H9 (cell line): ENCODE data around the gene SSBP3. TPM values are rescaled to one million over a fixed set of nuclear protein-coding genes. Genes with fewer than 3 reads are reported as not detected.

ENCODE experiments used
- DNase-seq: peaks from one replicate; pipeline ENCODE4 v3.0.0-alpha.2; 2017
- H2AFZ ChIP-seq: one replicate; pipeline ENCODE4 v1.6.1; 2013; ENCODE audit warnings: mild to moderate bottlenecking, low read length, control low read depth, moderate library complexity
- H2AK5ac ChIP-seq: 2 replicates; pipeline ENCODE4 v1.6.1; 2013; ENCODE audit warnings: low read length, control low read depth, mixed read lengths; ENCODE audit not compliant: insufficient read length
- H2BK120ac ChIP-seq: one replicate; pipeline ENCODE4 v1.6.1; 2013; ENCODE audit warnings: low read depth, mild to moderate bottlenecking, low read length, control low read depth, inconsistent platforms; ENCODE audit not compliant: poor library complexity, severe bottlenecking
- H2BK12ac ChIP-seq: 2 replicates; pipeline ENCODE4 v1.6.1; 2013; ENCODE audit warnings: low read length, control low read depth, mixed read lengths, low read depth; ENCODE audit not compliant: insufficient read length
- H2BK15ac ChIP-seq: 2 replicates; pipeline ENCODE4 v1.6.1; 2013; ENCODE audit warnings: low read depth, low read length, control low read depth
- H2BK20ac ChIP-seq: one replicate; pipeline ENCODE4 v1.6.1; 2013; ENCODE audit warnings: low read depth, mild to moderate bottlenecking, low read length, control low read depth, inconsistent platforms; ENCODE audit not compliant: poor library complexity, severe bottlenecking
- H2BK5ac ChIP-seq: 2 replicates; pipeline ENCODE4 v1.6.1; 2013; ENCODE audit warnings: low read length, control low read depth, mixed read lengths; ENCODE audit not compliant: insufficient read length
- H3K14ac ChIP-seq: 2 replicates; pipeline ENCODE4 v1.6.1; 2013; ENCODE audit warnings: low read length, control low read depth; ENCODE audit not compliant: insufficient read depth
- H3K18ac ChIP-seq: 2 replicates; pipeline ENCODE4 v1.6.1; 2013; ENCODE audit warnings: low read depth, mild to moderate bottlenecking, mixed read lengths, low read length, control low read depth; ENCODE audit not compliant: insufficient read length
- H3K23ac ChIP-seq: 2 replicates; pipeline ENCODE4 v1.6.1; 2013; ENCODE audit warnings: low read length, control low read depth, mixed read lengths, low read depth; ENCODE audit not compliant: insufficient read length
- H3K23me2 ChIP-seq: 2 replicates; pipeline ENCODE4 v1.6.1; 2013; ENCODE audit warnings: low read depth, mild to moderate bottlenecking, mixed read lengths, low read length, control low read depth; ENCODE audit not compliant: insufficient read length, poor library complexity, severe bottlenecking
- H3K27ac ChIP-seq: 2 replicates; pipeline ENCODE4 v1.5.1; 2013; ENCODE audit warnings: low read length, control low read depth, mixed read lengths, low read depth; ENCODE audit not compliant: insufficient read length
- H3K27me3 ChIP-seq: 2 replicates; pipeline ENCODE4 v1.6.1; 2013; ENCODE audit warnings: low read length, control low read depth, inconsistent platforms; ENCODE audit not compliant: insufficient read depth
- H3K4ac ChIP-seq: 2 replicates; pipeline ENCODE4 v1.6.1; 2013; ENCODE audit warnings: low read depth, mild to moderate bottlenecking, control low read depth, inconsistent platforms, low read length, moderate library complexity
- H3K4me1 ChIP-seq: 2 replicates; pipeline ENCODE4 v1.6.1; 2013; ENCODE audit warnings: low read length, control low read depth, inconsistent platforms; ENCODE audit not compliant: insufficient read depth
- H3K4me2 ChIP-seq: 2 replicates; pipeline ENCODE4 v1.6.1; 2013; ENCODE audit warnings: low read length, control low read depth, mixed read lengths; ENCODE audit not compliant: insufficient read length, insufficient read depth
- H3K56ac ChIP-seq: 2 replicates; pipeline ENCODE4 v1.6.1; 2013; ENCODE audit warnings: low read depth, mild to moderate bottlenecking, mixed read lengths, low read length, control low read depth; ENCODE audit not compliant: insufficient read length
- H3K79me1 ChIP-seq: 2 replicates; pipeline ENCODE4 v1.6.1; 2013; ENCODE audit warnings: low read depth, mild to moderate bottlenecking, moderate library complexity, low read length, control low read depth, inconsistent platforms; ENCODE audit not compliant: insufficient read depth, poor library complexity, severe bottlenecking
- H3K79me2 ChIP-seq: 2 replicates; pipeline ENCODE4 v1.6.1; 2013; ENCODE audit warnings: low read length, control low read depth, inconsistent platforms; ENCODE audit not compliant: insufficient read depth
- H3K9ac ChIP-seq: 2 replicates; pipeline ENCODE4 v1.6.1; 2013; ENCODE audit warnings: low read length, control low read depth, mixed read lengths; ENCODE audit not compliant: insufficient read length; ENCODE audit errors: extremely low read depth
- H3K9me3 ChIP-seq: one replicate; pipeline ENCODE4 v1.6.1; 2013; ENCODE audit warnings: low read depth, low read length, inconsistent platforms; ENCODE audit not compliant: control insufficient read depth
- H3T11ph ChIP-seq: one replicate; pipeline ENCODE4 v1.6.1; 2013; ENCODE audit warnings: mild to moderate bottlenecking, low read length, control low read depth, inconsistent platforms
- H4K20me1 ChIP-seq: one replicate; pipeline ENCODE4 v1.6.1; 2013; ENCODE audit not compliant: control insufficient read depth, insufficient read length, insufficient read depth
- H4K5ac ChIP-seq: 2 replicates; pipeline ENCODE4 v1.6.1; 2013; ENCODE audit warnings: low read depth, mild to moderate bottlenecking, mixed read lengths, low read length, control low read depth; ENCODE audit not compliant: insufficient read length
- H4K8ac ChIP-seq: replicated peaks from 2 replicates; pipeline ENCODE4 v1.6.1; 2013; ENCODE audit warnings: low read length, control low read depth, mixed read lengths, low read depth; ENCODE audit not compliant: insufficient read length
- H4K91ac ChIP-seq: 2 replicates; pipeline ENCODE4 v1.6.1; 2013; ENCODE audit warnings: low read depth, mild to moderate bottlenecking, moderate library complexity, mixed read lengths, low read length, control low read depth; ENCODE audit not compliant: insufficient read length
- H3K27ac Mint-ChIP-seq, 3 experiments: 2 replicates in 2 of 3; 3 replicates in 1 of 3; pipeline ENCODE4 v1.8.0; 2020 to 2021; ENCODE audit warnings: mixed read lengths in 3 of 3, mild to moderate bottlenecking in 1 of 3, moderate library complexity in 1 of 3
- H3K27me3 Mint-ChIP-seq: 2 replicates; pipeline ENCODE4 v1.8.0; 2021; ENCODE audit warnings: low read depth, mild to moderate bottlenecking, moderate library complexity, mixed read lengths
- H3K36me3 Mint-ChIP-seq, 3 experiments: 2 replicates in 2 of 3; 3 replicates in 1 of 3; pipeline ENCODE4 v1.8.0; 2020 to 2021; ENCODE audit warnings: low read depth in 3 of 3, mixed read lengths in 3 of 3; ENCODE audit not compliant: insufficient read depth in 1 of 3
- H3K4me1 Mint-ChIP-seq, 2 experiments: 2 replicates each; pipeline ENCODE4 v1.8.0; 2020; ENCODE audit warnings: mixed read lengths in 2 of 2
- H3K4me3 Mint-ChIP-seq, 2 experiments: 2 replicates in 1 of 2; 3 replicates in 1 of 2; pipeline ENCODE4 v1.8.0; 2020 to 2021; ENCODE audit warnings: mild to moderate bottlenecking in 2 of 2, mixed read lengths in 2 of 2, moderate library complexity in 1 of 2
- H3K9me3 Mint-ChIP-seq, 2 experiments: 2 replicates in 1 of 2; 3 replicates in 1 of 2; pipeline ENCODE4 v1.8.0; 2020; ENCODE audit warnings: mild to moderate bottlenecking in 2 of 2, mixed read lengths in 2 of 2, moderate library complexity in 1 of 2
- CTCF ChIP-seq: fragments of 200-600 bp; sonication (generic); conservative IDR thresholded peaks from 3 replicates; pipeline ENCODE4 v1.8.0; 2021; ENCODE audit warnings: antibody characterized with exemption, mild to moderate bottlenecking
- WGBS: extraction: QIAGEN DNeasy Blood & Tissue Kit; methylation state at CpG from one replicate; pipeline ENCODE4 v1.1.7; 2013; ENCODE audit warnings: missing lambda C conversion rate, low lambda C conversion rate, mixed read lengths; ENCODE audit not compliant: insufficient read length; ENCODE audit errors: extremely low coverage; 5-methylcytosine and 5-hydroxymethylcytosine counted together
- total RNA-seq: library from RNA; stranded (reverse); gene quantifications from 2 replicates; pipeline ENCODE4 v1.2.1, GENCODE V29; 2021

The SSBP3 gene
- total RNA-seq, 1 experiment from 2014 or later, result 126 TPM

- Histone ChIP-seq H2BK20ac (no peak overlapping the region), H3K9ac (no peak overlapping the region), H3K9me3 (no peaks in the 10 kb centered on the region), H2AFZ (no peak overlapping the region), H3K4ac (no peak overlapping the region), H3K4me2 (no peak overlapping the region), H3K27me3 (no peaks in the 10 kb centered on the region; the same call in 1 of the 2 replicates), H3K23me2 (no peaks in the 10 kb centered on the region), H3K27ac (no peak overlapping the region), H3K14ac (no peak overlapping the region), H4K8ac (no peak overlapping the region), H2AK5ac (no peak overlapping the region), H2BK15ac (no peak overlapping the region), H2BK120ac (no peak overlapping the region), H2BK5ac (no peak overlapping the region), H4K91ac (no peak overlapping the region), H4K20me1 (peaks cover 2% of the 10 kb centered on the region), H3K23ac (no peak overlapping the region), H3K4me1 (no peaks in the 10 kb centered on the region), H4K5ac (no peak overlapping the region), H3T11ph (no peak overlapping the region), H2BK12ac (no peak overlapping the region), H3K79me1 (no peaks in the 10 kb centered on the region), H3K18ac (no peak overlapping the region), H3K79me2 (no peaks in the 10 kb centered on the region), H3K56ac (no peak overlapping the region)
- no peak for DNase-seq
- Mint-ChIP-seq H3K4me1 (peaks cover 13 to 25% of the 10 kb centered on the region in 2 experiments), H3K4me3 (no peak overlapping the region), H3K27me3 (peaks cover 28% of the 10 kb centered on the region), H3K36me3 (no peaks in the 10 kb centered on the region), H3K9me3 (no peaks in the 10 kb centered on the region), H3K27ac (no peak overlapping the region)
- WGBS, result no CpG with 5 or more reads among the region's 8 CpGs
- no peak for TF ChIP-seq CTCF
Measured at GRCh38 chr1:54416435-54416834, 10.2 kb upstream of the SSBP3 start.
